ENCODE measurements around the gene TCERG1L.

TCERG1L gene

DNA sequence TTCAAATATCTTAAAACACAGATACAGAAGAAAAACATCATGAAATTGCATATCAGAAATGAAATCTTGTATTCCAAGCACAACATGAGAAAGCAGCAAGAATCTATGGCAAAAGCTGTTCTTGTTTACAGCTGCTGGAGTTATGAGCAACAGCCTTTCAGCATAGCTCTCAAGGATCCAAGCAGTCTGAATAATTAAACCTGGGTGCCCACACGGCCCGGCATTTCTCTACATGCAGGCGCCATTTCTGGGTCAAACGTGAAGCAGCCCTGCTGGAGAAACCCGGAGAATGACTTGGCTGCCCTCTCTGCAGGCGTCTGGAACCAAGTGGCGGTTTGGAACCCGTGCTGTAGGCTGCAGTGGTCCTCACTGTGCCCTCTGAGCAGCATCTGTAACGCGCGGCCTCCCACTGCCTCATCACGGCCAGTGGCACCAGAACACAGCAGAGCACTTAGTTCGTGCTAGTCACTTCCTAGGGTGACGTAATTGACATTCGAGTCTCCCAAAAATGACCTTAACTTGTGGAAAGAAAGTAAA lies 213.0 kb downstream of the TCERG1L start:
- H3K4me1 ChIP-seq, result peaks cover 0 to 7% (median 0%) of the 10 kb centered on the region in 4 donors
- H3K4me3 ChIP-seq, result no peak overlapping the region
- intact Hi-C loops (cut with DNase I; ENCODE audit: low total_unique reads), result no loop called here
- H3K9me3 ChIP-seq, result no peaks in the 10 kb centered on the region
- TF ChIP-seq CTCF (IDR thresholded peaks at IDR 0.05), result no peak
- DNase-seq, result no peak
- no peaks in the 10 kb centered on the region for H3K27me3 ChIP-seq
- no peaks in the 10 kb centered on the region for H3K36me3 ChIP-seq
- no peak overlapping the region for H3K27ac ChIP-seq

- H3K27me3 ChIP-seq, result no peaks in the 10 kb centered on the region
- intact Hi-C loops (cut with DNase I; ENCODE audit: low total_unique reads), result no loop called here
- no peaks in the 10 kb centered on the region for H3K36me3 ChIP-seq
- no peak for DNase-seq
- no peaks in the 10 kb centered on the region for H3K9me3 ChIP-seq
- H3K4me1 ChIP-seq, result peaks cover 0 to 7% (median 0%) of the 10 kb centered on the region in 4 donors
- no peak for TF ChIP-seq CTCF (IDR thresholded peaks at IDR 0.05)
- no peak overlapping the region for H3K27ac ChIP-seq
- no peak overlapping the region for H3K4me3 ChIP-seq
These were observed 215.5 kb downstream of the TCERG1L start for GRCh38 chr10:131096031-131096430.

- TF ChIP-seq CTCF (IDR thresholded peaks at IDR 0.05), result no peak
- Histone ChIP-seq H3K27me3 (no peaks in the 10 kb centered on the region), H3K4me3 (no peak overlapping the region), H3K27ac (no peak overlapping the region), H3K9me3 (no peaks in the 10 kb centered on the region), H3K4me1 (peaks cover 0 to 7% (median 0%) of the 10 kb centered on the region in 4 donors), H3K36me3 (no peaks in the 10 kb centered on the region)
- no peak for DNase-seq
- intact Hi-C loops (cut with DNase I; ENCODE audit: low total_unique reads), result no loop called here
These were observed 216.3 kb downstream of the TCERG1L start for GRCh38 chr10:131095313-131095580.

GRCh38 chr10:131094527-131095312 lies 216.8 kb downstream of the TCERG1L start:
- no peak for DNase-seq
- H3K9me3 ChIP-seq, result no peaks in the 10 kb centered on the region
- H3K4me1 ChIP-seq, result peaks cover 0 to 7% (median 0%) of the 10 kb centered on the region in 4 donors
- TF ChIP-seq CTCF (IDR thresholded peaks at IDR 0.05), result no peak
- H3K27me3 ChIP-seq, result peaks cover 0 to 2% of the 10 kb centered on the region in 2 donors
- no peak overlapping the region for H3K27ac ChIP-seq
- intact Hi-C loops (cut with DNase I; ENCODE audit: low total_unique reads), result no loop called here
- no peak overlapping the region for H3K4me3 ChIP-seq
- H3K36me3 ChIP-seq, result no peaks in the 10 kb centered on the region

GRCh38 chr10:131093795-131094366 lies 217.6 kb downstream of the TCERG1L start:
- intact Hi-C loops (cut with DNase I; ENCODE audit: low total_unique reads), result no loop called here
- no peak for TF ChIP-seq CTCF (IDR thresholded peaks at IDR 0.05)
- no peak for DNase-seq
- H3K4me3 ChIP-seq, result no peak overlapping the region
- no peaks in the 10 kb centered on the region for H3K36me3 ChIP-seq
- no peak overlapping the region for H3K27ac ChIP-seq
- H3K9me3 ChIP-seq, result no peaks in the 10 kb centered on the region
- H3K4me1 ChIP-seq, result peaks cover 0 to 7% (median 0%) of the 10 kb centered on the region in 4 donors
- H3K27me3 ChIP-seq, result peaks cover 0 to 3% of the 10 kb centered on the region in 2 donors
